K562 (cell line): ENCODE results near the gene UGT1A3.

Experiments
- EZH2 ChIP-seq: IDR thresholded peaks from 2 replicates; pipeline ENCODE4 v1.6.1; 2012; ENCODE audit warnings: low read depth, mild to moderate bottlenecking, inconsistent platforms, low read length, borderline replicate concordance
- MAX ChIP-seq: sonication (generic); formaldehyde crosslinking; IDR thresholded peaks from 2 replicates; pipeline ENCODE4 v1.9.0; 2022; ENCODE audit warnings: mild to moderate bottlenecking, missing genetic modification reagents
- MCM2 ChIP-seq: fragments of 450-650 bp; IDR thresholded peaks from 2 replicates; pipeline ENCODE4 v1.6.1; 2017; ENCODE audit warnings: low read depth, mild to moderate bottlenecking
- STAG1 ChIP-seq: sonication (generic); formaldehyde crosslinking; IDR thresholded peaks from 2 replicates; pipeline ENCODE4 v1.5.0; 2020; ENCODE audit warnings: missing genetic modification reagents, borderline replicate concordance
- ZNF121 ChIP-seq: sonication (generic); formaldehyde crosslinking; conservative IDR thresholded peaks from 2 replicates; pipeline ENCODE4 v1.8.0; 2022; ENCODE audit warnings: missing genetic modification reagents
- TF ChIP-seq, protein P1 (sequence below): fragments of 450-650 bp; IDR thresholded peaks from 2 replicates; pipeline ENCODE4 v1.6.1; 2018; ENCODE audit not compliant: partially characterized antibody

- TF ChIP-seq MAX (CRISPR knock-in tag) (no peak), STAG1 (CRISPR knock-in tag) (no peak), ZNF121 (CRISPR knock-in tag) (no peak), MCM2 (no peak), EZH2 (no peak)
- TF ChIP-seq, protein P1, sequence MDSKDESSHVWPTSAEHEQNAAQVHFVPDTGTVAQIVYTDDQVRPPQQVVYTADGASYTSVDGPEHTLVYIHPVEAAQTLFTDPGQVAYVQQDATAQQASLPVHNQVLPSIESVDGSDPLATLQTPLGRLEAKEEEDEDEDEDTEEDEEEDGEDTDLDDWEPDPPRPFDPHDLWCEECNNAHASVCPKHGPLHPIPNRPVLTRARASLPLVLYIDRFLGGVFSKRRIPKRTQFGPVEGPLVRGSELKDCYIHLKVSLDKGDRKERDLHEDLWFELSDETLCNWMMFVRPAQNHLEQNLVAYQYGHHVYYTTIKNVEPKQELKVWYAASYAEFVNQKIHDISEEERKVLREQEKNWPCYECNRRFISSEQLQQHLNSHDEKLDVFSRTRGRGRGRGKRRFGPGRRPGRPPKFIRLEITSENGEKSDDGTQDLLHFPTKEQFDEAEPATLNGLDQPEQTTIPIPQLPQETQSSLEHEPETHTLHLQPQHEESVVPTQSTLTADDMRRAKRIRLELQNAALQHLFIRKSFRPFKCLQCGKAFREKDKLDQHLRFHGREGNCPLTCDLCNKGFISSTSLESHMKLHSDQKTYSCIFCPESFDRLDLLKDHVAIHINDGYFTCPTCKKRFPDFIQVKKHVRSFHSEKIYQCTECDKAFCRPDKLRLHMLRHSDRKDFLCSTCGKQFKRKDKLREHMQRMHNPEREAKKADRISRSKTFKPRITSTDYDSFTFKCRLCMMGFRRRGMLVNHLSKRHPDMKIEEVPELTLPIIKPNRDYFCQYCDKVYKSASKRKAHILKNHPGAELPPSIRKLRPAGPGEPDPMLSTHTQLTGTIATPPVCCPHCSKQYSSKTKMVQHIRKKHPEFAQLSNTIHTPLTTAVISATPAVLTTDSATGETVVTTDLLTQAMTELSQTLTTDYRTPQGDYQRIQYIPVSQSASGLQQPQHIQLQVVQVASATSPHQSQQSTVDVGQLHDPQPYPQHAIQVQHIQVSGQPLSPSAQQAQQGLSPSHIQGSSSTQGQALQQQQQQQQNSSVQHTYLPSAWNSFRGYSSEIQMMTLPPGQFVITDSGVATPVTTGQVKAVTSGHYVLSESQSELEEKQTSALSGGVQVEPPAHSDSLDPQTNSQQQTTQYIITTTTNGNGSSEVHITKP: no peak
Measured at GRCh38 chr2:233789554-233789953, 60.7 kb downstream of the UGT1A3 start.
